ENCODE measurements around the gene CACNB3.
"Not testable (repeated sequence)": the region's sequence is repeated elsewhere in the genome, so short reads cannot be mapped to it uniquely, and the experiment has no call there.

CACNB3 gene

GRCh38 chr12:48818831-48819590 lies 715 bp downstream of the CACNB3 start:
- DNase-seq (ENCODE audit: low spot score), result peak; percentile 41

DNA sequence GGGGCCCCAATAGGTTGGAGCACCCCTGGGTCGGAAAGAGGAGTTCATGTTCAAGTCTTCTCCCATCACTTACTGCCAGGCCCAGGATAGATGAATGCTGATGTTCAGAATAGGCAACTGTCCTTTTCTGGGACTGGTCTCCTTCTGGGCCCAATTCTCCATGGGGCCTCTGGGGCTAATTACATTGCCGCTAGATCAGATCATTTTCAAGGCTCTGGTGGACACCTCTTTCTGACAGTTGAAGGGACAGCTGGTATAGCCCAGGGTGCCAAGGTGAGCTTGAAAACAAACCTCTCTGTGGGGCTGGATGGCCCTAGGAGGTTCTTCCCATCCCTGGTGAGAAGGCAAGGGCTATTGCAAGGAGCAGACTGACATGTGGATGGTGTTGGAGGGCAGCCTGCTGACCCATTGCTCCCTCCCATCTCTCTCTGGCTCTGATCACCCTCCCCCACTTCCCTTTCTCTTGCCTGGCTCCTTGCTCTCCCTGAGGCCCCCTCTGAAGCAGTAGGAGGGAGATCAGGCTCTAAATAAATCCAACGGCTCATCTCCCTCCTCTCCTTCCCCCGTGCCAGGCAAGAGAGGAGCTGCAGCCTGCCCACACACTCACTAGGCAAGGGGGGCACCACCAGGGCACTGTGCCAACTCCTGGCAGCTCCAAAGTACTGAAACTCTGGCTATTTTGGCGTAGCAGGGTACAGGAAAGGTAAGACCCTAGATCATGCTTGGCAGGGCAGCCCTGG lies 1.9 kb downstream of the CACNB3 start:
- peak; percentile 44 for DNase-seq (ENCODE audit: low spot score)

GRCh38 chr12:48822139-48822538 lies 3.8 kb downstream of the CACNB3 start:
- DNase-seq (ENCODE audit: low spot score), result no peak

- peak; percentile 25 for DNase-seq (ENCODE audit: low spot score)
Measured at GRCh38 chr12:48822711-48823110, 4.4 kb downstream of the CACNB3 start.

- DNase-seq (ENCODE audit: low spot score), result no peak
Measured at GRCh38 chr12:48823281-48823680, 5.0 kb downstream of the CACNB3 start.

DNA sequence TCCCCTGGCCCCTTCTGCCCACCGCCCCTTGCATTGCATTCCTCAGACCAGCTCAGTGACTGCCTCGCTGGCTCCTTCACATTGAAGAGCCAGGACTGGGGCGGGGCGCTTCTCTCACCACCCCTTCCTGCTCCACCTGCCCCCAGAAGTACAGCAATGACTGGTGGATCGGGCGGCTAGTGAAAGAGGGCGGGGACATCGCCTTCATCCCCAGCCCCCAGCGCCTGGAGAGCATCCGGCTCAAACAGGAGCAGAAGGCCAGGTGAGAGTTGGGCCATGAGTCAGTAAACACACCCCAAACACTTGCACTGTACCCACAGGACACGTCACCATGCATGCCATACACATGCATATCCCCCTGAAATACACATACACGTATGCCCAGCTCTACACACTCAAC lies 5.8 kb downstream of the CACNB3 start:
- no peak for DNase-seq (ENCODE audit: low spot score)

DNA sequence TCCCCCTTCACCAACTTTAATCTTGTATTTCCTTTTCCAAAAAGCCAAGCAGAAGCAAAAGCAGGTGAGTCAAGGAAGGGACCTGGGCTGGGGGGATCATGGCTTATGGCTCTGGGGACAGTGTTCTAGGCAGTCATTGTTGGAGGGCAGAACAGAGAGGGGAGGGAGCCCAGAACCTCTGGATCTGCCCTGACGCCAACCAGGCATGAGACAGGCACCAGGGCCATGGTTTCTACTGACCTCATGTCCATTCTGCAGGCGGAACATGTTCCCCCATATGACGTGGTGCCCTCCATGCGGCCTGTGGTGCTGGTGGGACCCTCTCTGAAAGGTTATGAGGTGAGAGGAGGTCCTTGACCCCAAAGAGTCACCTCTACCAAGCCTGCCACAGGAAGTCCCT lies 6.6 kb downstream of the CACNB3 start:
- no peak for DNase-seq (ENCODE audit: low spot score)

DNA sequence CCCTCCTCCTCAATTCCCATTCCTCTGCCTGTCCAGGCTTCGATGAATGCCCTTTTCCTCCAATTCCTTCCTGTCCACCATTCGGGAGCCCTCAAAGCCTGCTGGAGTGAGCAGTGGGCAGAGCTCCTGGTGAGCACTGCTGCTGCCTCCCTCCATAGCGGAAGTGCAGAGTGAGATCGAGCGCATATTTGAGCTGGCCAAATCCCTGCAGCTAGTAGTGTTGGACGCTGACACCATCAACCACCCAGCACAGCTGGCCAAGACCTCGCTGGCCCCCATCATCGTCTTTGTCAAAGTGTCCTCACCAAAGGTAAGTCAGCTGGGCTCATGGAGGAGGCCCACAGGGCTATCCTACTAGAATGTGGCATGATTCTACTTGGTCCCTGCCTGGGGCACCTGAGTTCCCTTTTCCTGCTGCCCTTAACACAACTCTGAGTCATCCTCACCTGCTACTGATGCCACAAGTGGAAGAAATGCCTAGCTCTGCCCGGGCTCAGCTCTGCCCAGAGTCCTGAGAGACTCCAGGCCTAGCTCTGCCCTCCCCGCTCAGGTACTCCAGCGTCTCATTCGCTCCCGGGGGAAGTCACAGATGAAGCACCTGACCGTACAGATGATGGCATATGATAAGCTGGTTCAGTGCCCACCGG lies 8.0 kb downstream of the CACNB3 start:
- no peak for DNase-seq (ENCODE audit: low spot score)

DNA sequence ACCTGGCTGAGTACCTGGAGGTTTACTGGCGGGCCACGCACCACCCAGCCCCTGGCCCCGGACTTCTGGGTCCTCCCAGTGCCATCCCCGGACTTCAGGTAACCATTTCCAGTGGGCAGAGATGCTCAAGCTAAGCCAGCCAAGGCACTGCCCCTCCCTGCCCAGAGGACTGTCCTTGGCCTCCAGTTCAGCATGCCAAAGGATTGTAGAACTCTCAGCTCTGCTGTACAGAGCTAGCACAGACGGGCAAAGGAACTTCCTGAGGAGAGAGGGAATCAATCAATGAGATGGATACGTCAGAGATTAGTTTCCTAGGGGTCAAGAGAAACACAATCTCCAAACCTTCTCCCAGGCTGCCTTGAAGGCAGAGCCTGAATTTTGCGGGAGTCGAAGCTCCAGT lies 8.7 kb downstream of the CACNB3 start:
- DNase-seq (ENCODE audit: low spot score), result no peak

- peak; percentile 20 for DNase-seq (ENCODE audit: low spot score)
Measured at GRCh38 chr12:48827513-48828096, 9.3 kb downstream of the CACNB3 start.

DNA sequence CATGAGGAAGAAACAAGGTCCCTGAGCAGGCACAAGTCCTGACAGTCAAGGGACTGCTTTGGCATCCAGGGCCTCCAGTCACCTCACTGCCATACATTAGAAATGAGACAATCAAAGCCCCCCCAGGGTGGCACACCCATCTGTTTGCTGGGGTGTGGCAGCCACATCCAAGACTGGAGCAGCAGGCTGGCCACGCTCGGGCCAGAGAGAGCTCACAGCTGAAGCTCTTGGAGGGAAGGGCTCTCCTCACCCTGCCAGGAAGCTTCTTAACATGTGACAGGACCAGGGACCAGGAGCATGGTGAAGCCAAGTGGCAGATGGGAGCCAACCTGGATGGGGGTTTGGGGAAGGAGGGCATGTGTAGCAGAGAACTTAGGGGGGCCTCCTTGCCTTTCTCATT lies 10.0 kb downstream of the CACNB3 start:
- peak; percentile 55 for DNase-seq (ENCODE audit: low spot score)

DNA sequence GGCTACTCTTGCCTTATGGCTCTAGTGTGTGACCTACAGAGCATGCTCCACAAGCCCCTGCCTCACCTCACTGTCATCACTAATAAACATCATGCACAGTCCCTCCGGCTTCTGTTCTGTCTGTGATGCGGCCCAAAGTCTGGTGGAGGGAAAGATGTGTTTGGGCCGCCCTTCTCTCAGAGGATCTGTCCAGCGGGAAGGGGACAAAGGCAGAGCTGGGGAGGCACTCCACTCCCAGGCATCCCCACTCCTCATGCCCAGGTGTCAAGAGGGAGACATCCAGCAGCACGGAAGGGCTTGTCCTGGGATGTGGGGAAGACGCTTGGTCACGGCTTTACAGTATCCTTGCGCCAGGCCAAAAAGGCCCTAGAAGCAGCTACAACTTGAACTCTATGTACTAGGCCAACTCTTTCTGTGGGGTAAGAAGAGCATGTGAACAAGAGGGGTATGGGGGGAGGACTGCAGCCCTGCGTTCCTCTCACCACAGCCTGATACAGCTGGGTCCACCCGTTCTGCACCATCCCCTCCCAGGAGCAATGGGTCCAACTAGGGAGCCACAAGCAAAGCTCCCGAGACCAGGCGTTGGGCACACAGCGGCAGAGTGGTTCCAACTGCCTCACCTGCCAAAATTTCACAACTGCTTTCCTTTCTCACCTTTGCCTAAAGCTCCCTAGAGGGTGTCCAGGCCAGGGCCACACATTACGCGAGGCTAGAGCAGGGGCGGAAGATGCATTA lies 10.7 kb downstream of the CACNB3 start:
- no peak for DNase-seq (ENCODE audit: low spot score)

GRCh38 chr12:48831257-48831656 lies 13.0 kb downstream of the CACNB3 start:
- DNase-seq (ENCODE audit: low spot score), result no peak

DNA sequence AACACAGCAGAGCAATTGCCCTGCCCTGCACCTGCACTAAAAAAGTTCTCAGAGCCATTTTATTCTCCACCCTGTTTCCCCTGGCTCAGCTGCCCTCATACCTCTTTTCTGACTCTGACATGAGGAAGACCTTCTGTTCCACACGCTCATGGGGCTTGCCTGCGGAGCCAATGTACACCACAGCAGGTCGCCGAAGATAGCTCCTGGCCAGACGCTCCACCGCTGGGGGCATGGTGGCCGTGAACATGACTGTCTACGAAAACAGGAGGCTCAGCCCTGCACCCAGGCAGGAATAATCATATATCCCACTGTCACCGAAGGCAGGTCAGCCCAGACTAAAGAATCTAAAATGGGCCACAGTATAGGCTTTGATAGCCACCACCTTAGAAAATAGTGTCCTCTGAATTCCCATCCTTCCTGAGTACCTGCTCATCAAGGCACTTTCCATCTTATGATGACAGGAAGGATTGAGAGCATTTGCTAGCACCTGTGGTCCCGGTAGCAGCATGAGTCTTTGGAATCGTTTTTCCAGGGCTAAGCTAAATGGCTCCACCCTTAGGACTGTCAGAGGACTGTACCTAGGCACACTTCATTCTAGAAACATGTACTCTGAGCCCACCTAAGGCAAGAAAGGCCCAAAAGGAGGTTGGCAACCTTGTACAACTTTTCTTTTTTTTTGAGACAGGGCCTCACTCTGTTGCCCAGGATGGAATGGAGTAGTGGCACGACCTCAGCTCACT lies 14.2 kb downstream of the CACNB3 start:
- DNase-seq (ENCODE audit: low spot score), result no peak

DNA sequence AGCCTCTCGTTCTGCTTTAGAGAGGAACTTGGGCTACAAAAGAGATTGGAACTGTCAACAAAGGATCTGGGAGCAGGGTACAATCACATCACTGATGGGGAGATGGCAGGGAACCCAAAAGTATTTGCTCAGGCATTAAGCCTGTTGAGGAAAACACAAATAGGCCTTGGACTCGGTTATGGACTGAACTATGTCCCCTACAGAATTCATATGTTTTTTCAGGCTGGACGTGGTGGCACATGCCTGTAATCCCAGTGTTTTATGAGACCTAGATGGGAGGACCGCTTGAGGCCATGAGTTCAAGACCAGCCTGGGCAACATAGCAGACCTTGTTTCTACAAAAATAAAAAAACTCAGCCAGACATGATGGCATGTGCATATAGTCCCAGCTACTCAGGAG lies 19.8 kb downstream of the CACNB3 start:
- no peak for DNase-seq (ENCODE audit: low spot score)

- not testable (repeated sequence) for DNase-seq (ENCODE audit: low spot score)
Measured at GRCh38 chr12:48842021-48842420, 23.7 kb downstream of the CACNB3 start.

DNA sequence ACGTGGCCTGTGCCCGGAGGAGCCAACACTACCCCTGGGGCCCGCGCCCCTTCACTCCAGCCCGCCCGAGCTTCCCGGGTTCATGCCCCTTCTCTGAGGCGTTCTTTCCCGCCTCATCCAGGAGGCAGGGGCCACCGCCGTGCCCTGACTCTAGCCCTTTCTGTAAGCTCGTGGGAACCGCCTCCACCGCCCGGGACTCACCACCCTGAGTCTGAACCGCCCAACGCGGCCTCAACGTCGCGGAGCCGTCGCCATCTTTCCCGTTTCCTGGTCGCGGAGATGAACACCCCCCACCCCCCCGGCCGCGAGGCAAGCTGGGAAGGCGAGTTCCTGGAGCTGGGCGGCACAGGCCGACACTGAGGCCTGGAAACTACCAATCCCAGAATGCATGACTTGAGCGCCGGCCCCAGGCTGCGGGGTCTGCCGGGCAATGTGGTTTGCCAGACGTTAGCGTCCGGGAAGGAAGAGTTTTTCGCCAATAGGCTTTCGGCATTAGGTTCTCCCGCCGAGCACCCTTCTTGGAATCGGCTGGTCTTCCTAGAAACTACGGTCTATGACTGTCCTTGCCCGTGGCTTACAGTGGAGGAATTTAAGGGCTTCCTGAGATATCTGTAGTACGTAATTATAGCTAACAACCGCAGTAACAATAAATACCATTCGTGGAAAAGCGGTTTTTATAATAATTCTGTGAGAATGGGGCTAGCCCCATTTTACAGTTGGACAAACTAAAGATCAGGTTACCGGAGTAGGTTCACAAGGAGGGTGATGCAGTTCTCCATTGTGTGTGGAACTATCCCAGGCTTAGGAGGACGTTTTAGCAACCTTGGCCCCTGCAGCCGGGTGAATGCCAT lies 33.8 kb downstream of the CACNB3 start, which contains the start of gene DDX23:
DDX23 (minus strand) TSS at position 281 of the 851 bp plus-strand sequence. CDS start 6,381 bp downstream, outside the sequence.
- peak; percentile 99 for DNase-seq (ENCODE audit: low spot score)

DNA sequence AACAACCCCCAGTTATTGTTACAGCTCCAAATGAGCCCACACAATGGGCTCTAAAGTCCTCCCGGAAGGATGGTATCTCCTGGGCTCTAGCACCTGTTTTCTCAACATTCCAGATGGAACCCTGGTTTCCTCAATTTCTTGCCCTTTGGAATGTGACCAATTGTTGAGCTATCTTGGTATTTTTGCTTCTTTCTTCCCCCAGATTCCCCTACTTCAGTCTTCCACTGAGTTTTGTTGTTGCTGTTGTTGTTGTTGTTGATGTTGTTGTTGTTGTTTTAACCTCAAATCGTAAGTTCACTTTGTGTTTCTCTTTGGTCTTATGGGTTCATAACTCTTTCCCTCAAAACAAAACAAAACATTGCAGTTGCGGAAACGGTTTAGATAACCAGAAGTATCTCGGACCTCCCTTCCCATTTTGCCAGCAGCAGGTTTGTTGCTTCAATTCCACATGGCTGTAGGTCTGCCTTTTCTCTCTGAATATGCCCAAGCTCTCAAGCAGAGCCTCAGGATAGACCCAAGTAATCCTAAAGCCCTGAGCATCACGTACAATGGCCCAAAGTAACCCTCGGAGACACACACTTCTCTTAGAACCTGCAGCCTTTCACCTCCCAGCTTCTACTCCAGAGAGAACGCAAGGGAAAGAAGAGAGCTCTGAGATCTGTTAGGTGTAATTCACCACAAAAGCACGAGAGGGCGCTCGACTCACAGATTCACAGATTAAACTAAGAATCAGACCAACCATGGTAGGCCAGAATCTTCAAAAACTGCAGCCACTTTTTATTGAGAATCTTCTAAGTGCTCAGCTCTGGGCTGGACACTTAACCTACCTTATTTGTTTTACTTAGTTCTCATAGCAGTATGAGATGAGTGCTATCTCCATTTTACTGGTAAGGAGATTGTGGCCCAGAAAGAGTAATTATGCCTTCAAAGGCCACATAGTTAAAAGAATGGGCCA lies 34.7 kb downstream of the CACNB3 start:
- DNase-seq (ENCODE audit: low spot score), result peak; percentile 97

- DNase-seq (ENCODE audit: low spot score), result no peak
Measured at GRCh38 chr12:48854488-48854887, 36.2 kb downstream of the CACNB3 start.
